ENCODE results near the gene PLOD2. TPM values are rescaled to one million over a fixed set of nuclear protein-coding genes. Genes with fewer than 3 reads are reported as not detected.

Gene PLOD2
- total and polyA plus RNA-seq, 2 donors (not counting 1 experiment from before 2014, with no cell fraction given): not detected

DNA sequence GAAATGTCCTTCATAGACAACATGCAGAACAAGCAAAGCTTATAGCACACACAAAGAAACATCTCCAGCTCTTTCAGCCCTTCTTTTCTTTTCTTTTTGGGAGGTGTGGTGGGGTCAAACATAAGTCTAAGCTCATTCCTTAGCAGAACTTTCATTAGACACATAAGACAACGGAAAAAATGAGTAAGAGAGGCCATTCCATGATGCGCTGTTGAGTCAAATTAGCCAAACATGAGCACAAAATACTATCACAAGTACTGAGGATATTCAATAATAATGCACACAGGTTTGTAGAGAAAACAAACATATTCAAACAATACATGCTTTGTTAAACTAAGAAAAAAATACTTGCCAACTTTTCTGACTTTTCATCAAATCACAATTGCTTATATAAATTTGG lies 83.0 kb downstream of the PLOD2 start:
- Histone ChIP-seq H3K9me3 (ENCODE audit: control extremely low read depth in 1 of 3, control insufficient read depth in 2 of 3, insufficient read depth in 1 of 3, low read length in 2 of 3) (no peaks in the 10 kb centered on the region), H4K20me1 (ENCODE audit: control insufficient read depth, insufficient read depth, low read length, poor library complexity, severe bottlenecking) (no peaks in the 10 kb centered on the region), H3K4me2 (replicated peaks; ENCODE audit: low read depth, low read length, poor library complexity, severe bottlenecking) (no peak overlapping the region), H2AFZ (ENCODE audit: insufficient read depth, low read depth, low read length, poor library complexity, severe bottlenecking) (no peak overlapping the region), H3K9ac (ENCODE audit: low read length) (no peak overlapping the region), H3K4me3 (ENCODE audit: control extremely low read depth in 1 of 5, extremely low read depth in 1 of 5, insufficient read depth in 1 of 5, low read depth in 2 of 5, low read length in 4 of 5) (no peak overlapping the region), H3K36me3 (replicated peaks in 1 of 2; ENCODE audit: control extremely low read depth in 1 of 2, control insufficient read depth in 1 of 2, extremely low read depth in 1 of 2, insufficient read depth in 2 of 2, low read length in 1 of 2) (no peaks in the 10 kb centered on the region), H3K79me2 (ENCODE audit: control insufficient read depth, insufficient read depth, low read length) (no peaks in the 10 kb centered on the region), H3K27ac (ENCODE audit: low read length in 2 of 2) (no peak overlapping the region), H3K27me3 (replicated peaks in 1 of 4; ENCODE audit: control extremely low read depth in 1 of 4, control insufficient read depth in 3 of 4, insufficient read depth in 4 of 4, low read length in 3 of 4) (no peaks in the 10 kb centered on the region), H3K4me1 (ENCODE audit: control insufficient read depth in 2 of 2, insufficient read depth in 2 of 2, low read length in 2 of 2) (no peaks in the 10 kb centered on the region)
- Mint-ChIP-seq H3K4me3 (no peak overlapping the region), H3K9me3 (ENCODE audit: insufficient read depth) (no peaks in the 10 kb centered on the region), H3K27me3 (no peaks in the 10 kb centered on the region), H3K27ac (no peak overlapping the region), H3K4me1 (no peaks in the 10 kb centered on the region)
- CTCF ChIA-PET: no interaction called here
- WGBS (ENCODE audit: insufficient coverage): no CpG with 5 or more reads among the region's 2 CpGs
- POLR2A ChIA-PET: no interaction called here
- TF ChIP-seq EZH2 (IDR thresholded peaks at IDR 0.05; ENCODE audit: borderline replicate concordance, insufficient read depth, low read depth, low read length, poor library complexity, severe bottlenecking): no peak
- TF ChIP-seq, protein P1, sequence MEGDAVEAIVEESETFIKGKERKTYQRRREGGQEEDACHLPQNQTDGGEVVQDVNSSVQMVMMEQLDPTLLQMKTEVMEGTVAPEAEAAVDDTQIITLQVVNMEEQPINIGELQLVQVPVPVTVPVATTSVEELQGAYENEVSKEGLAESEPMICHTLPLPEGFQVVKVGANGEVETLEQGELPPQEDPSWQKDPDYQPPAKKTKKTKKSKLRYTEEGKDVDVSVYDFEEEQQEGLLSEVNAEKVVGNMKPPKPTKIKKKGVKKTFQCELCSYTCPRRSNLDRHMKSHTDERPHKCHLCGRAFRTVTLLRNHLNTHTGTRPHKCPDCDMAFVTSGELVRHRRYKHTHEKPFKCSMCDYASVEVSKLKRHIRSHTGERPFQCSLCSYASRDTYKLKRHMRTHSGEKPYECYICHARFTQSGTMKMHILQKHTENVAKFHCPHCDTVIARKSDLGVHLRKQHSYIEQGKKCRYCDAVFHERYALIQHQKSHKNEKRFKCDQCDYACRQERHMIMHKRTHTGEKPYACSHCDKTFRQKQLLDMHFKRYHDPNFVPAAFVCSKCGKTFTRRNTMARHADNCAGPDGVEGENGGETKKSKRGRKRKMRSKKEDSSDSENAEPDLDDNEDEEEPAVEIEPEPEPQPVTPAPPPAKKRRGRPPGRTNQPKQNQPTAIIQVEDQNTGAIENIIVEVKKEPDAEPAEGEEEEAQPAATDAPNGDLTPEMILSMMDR (IDR thresholded peaks at IDR 0.05): no peak
- intact Hi-C loops (cut with micrococcal nuclease): no loop called here
- DNase-seq: no peak
- no peak for ATAC-seq (ENCODE audit: low read depth)

DNA sequence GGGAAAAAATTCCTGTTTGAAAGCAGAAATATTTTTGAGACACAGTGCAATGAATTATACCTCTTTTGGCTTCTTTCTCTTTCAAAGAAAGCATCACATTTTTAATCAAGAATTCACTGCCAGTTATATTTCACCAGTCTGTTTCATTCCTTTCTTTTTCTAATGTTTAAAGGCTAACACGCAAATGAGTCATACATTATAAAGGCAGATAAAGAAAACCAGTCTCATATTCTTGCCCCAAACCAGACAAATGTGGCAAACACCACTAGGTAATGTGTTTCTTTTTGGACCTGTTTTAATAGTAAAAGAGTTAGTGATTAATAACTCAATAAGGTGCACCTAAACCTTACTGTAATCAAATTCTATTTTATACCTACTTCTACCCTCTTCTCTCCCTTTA lies 83.8 kb downstream of the PLOD2 start:
- Histone ChIP-seq H3K36me3 (replicated peaks in 1 of 2; ENCODE audit: control extremely low read depth in 1 of 2, control insufficient read depth in 1 of 2, extremely low read depth in 1 of 2, insufficient read depth in 2 of 2, low read length in 1 of 2) (no peaks in the 10 kb centered on the region), H3K27me3 (replicated peaks in 1 of 4; ENCODE audit: control extremely low read depth in 1 of 4, control insufficient read depth in 3 of 4, insufficient read depth in 4 of 4, low read length in 3 of 4) (no peaks in the 10 kb centered on the region), H4K20me1 (ENCODE audit: control insufficient read depth, insufficient read depth, low read length, poor library complexity, severe bottlenecking) (no peaks in the 10 kb centered on the region), H3K4me2 (replicated peaks; ENCODE audit: low read depth, low read length, poor library complexity, severe bottlenecking) (no peak overlapping the region), H3K79me2 (ENCODE audit: control insufficient read depth, insufficient read depth, low read length) (no peaks in the 10 kb centered on the region), H3K27ac (ENCODE audit: low read length in 2 of 2) (no peak overlapping the region), H3K9me3 (ENCODE audit: control extremely low read depth in 1 of 3, control insufficient read depth in 2 of 3, insufficient read depth in 1 of 3, low read length in 2 of 3) (no peaks in the 10 kb centered on the region), H3K4me3 (ENCODE audit: control extremely low read depth in 1 of 5, extremely low read depth in 1 of 5, insufficient read depth in 1 of 5, low read depth in 2 of 5, low read length in 4 of 5) (no peak overlapping the region), H3K9ac (ENCODE audit: low read length) (no peak overlapping the region), H2AFZ (ENCODE audit: insufficient read depth, low read depth, low read length, poor library complexity, severe bottlenecking) (no peak overlapping the region), H3K4me1 (ENCODE audit: control insufficient read depth in 2 of 2, insufficient read depth in 2 of 2, low read length in 2 of 2) (no peaks in the 10 kb centered on the region)
- POLR2A ChIA-PET: no interaction called here
- no peak for TF ChIP-seq EZH2 (IDR thresholded peaks at IDR 0.05; ENCODE audit: borderline replicate concordance, insufficient read depth, low read depth, low read length, poor library complexity, severe bottlenecking)
- TF ChIP-seq, protein P1 (IDR thresholded peaks at IDR 0.05): no peak
- DNase-seq (no peak), ATAC-seq (ENCODE audit: low read depth) (no peak)
- no peaks in the 10 kb centered on the region for H3K27me3 Mint-ChIP-seq
- WGBS (ENCODE audit: insufficient coverage): no CpG with 5 or more reads among the region's 1 CpG
- H3K4me1 Mint-ChIP-seq: no peaks in the 10 kb centered on the region
- CTCF ChIA-PET: no interaction called here
- no peak overlapping the region for H3K27ac Mint-ChIP-seq
- intact Hi-C loops (cut with micrococcal nuclease): no loop called here
- H3K4me3 Mint-ChIP-seq: no peak overlapping the region
- no peaks in the 10 kb centered on the region for H3K9me3 Mint-ChIP-seq (ENCODE audit: insufficient read depth)
